GM12878 (cell line): ENCODE data around the gene MAP4K5. TPM values are rescaled to one million over a fixed set of nuclear protein-coding genes. Genes with fewer than 3 reads are reported as not detected.

Source experiments
- ATAC-seq: fragments of 200-7000 bp; cut with Tn5 transposase; 3 replicates; pipeline ENCODE4 v1.9.1; 2020; ENCODE audit warnings: mild to moderate bottlenecking, moderate library complexity
- Bru-seq: library from RNA; stranded (reverse); fragments of 400-500 nt; gene quantifications from one replicate; lab custom pipeline; 2021; lab: Mats Ljungman, UMichigan
- BruChase-seq, 2 experiments: library from RNA; stranded (reverse); fragments of 400-500 nt; gene quantifications; one replicate each; lab custom pipeline; 2021; lab: Mats Ljungman, UMichigan
- BruUV-seq: library from RNA; stranded (reverse); fragments of 400-500 nt; replicated peaks from 2 replicates; lab custom pipeline; 2021; lab: Mats Ljungman, UMichigan
- CTCF ChIA-PET: fragments of 300-600 bp; sonication (Branson Sonifier 250); formaldehyde crosslinking; extraction: SDS; loops from one replicate; lab custom pipeline; 2021; ENCODE audit warnings: inconsistent platforms; lab: Yijun Ruan, JAX
- POLR2A ChIA-PET: fragments of 350-600 bp; formaldehyde crosslinking; extraction: SDS; loops from one replicate; lab custom pipeline; 2021; ENCODE audit warnings: inconsistent platforms; lab: Charles Lee
- RAD21 ChIA-PET: fragments of 300-600 bp; sonication (Branson Sonifier 250); formaldehyde crosslinking; loops from one replicate; lab custom pipeline; 2023; ENCODE audit warnings: antibody characterized with exemption; ENCODE audit not compliant: unreplicated experiment; lab: Charles Lee
- SMC1A ChIA-PET: fragments of 300-600 bp; sonication (Branson Sonifier 250); formaldehyde crosslinking; loops from one replicate; lab custom pipeline; 2023; ENCODE audit not compliant: unreplicated experiment, uncharacterized antibody; lab: Charles Lee
- DNase-seq: peaks from one replicate; pipeline ENCODE4 v3.0.0-alpha.2; 2011; ENCODE audit warnings: low read depth, low spot score
- FAIRE-seq: peaks from 3 replicates; lab custom pipeline; 2011; peaks lifted over from hg19 to GRCh38; lab: Jason Lieb, UNC
- H2AFZ ChIP-seq: 2 replicates; pipeline ENCODE4 v1.6.0; 2011; ENCODE audit warnings: low read depth, low read length, control low read depth; ENCODE audit not compliant: control insufficient read depth
- H3K27ac ChIP-seq: 2 replicates; pipeline ENCODE4 v1.5.1; 2011; ENCODE audit warnings: control low read depth; ENCODE audit not compliant: control insufficient read depth, insufficient read depth
- H3K27me3 ChIP-seq, 2 experiments: replicated peaks in 1 of 2; 2 replicates each; pipeline versions ENCODE4 v1.6.0 to v1.6.1; 2011; ENCODE audit warnings: low read length in 1 of 2; ENCODE audit not compliant: control insufficient read depth in 2 of 2, insufficient read depth in 2 of 2
- H3K36me3 ChIP-seq, 2 experiments: 2 replicates each; pipeline ENCODE4 v1.5.1; 2011; ENCODE audit warnings: low read length in 1 of 2; ENCODE audit not compliant: control insufficient read depth in 2 of 2, insufficient read depth in 2 of 2
- H3K4me1 ChIP-seq: 2 replicates; pipeline ENCODE4 v1.6.1; 2011; ENCODE audit warnings: mild to moderate bottlenecking, low read length, moderate library complexity, mixed read lengths; ENCODE audit not compliant: control insufficient read depth, insufficient read depth
- H3K4me2 ChIP-seq: 2 replicates; pipeline ENCODE4 v1.6.0; 2011; ENCODE audit warnings: control low read depth; ENCODE audit not compliant: control insufficient read depth, insufficient read depth
- H3K4me3 ChIP-seq: fragments of 200-600 bp; sonication (generic); 2 replicates; pipeline ENCODE4 v1.5.1; 2016
- H3K79me2 ChIP-seq: 2 replicates; pipeline ENCODE4 v1.6.0; 2011; ENCODE audit warnings: low read length; ENCODE audit not compliant: control insufficient read depth, insufficient read depth
- H3K9ac ChIP-seq: 2 replicates; pipeline ENCODE4 v1.8.0; 2011; ENCODE audit warnings: low read length, control low read depth, mixed read lengths; ENCODE audit not compliant: control insufficient read depth, insufficient read depth
- H3K9me3 ChIP-seq: replicated peaks from 3 replicates; pipeline ENCODE4 v1.5.1; 2011; ENCODE audit warnings: mild to moderate bottlenecking, low read length; ENCODE audit not compliant: control insufficient read depth, insufficient read depth
- H4K20me1 ChIP-seq: 2 replicates; pipeline ENCODE4 v1.6.0; 2011; ENCODE audit not compliant: control insufficient read depth, insufficient read depth
- EGR1 ChIP-seq, 2 experiments: IDR thresholded peaks; 1 replicate in 1 of 2; 2 replicates in 1 of 2; pipeline ENCODE4 v1.6.1; 2011 to 2012; ENCODE audit warnings: low read depth in 2 of 2, low read length in 2 of 2, borderline replicate concordance in 1 of 2, mild to moderate bottlenecking in 1 of 2, moderate library complexity in 1 of 2
- HCFC1 ChIP-seq: fragments of 150-350 bp; IDR thresholded peaks from 2 replicates; pipeline ENCODE4 v1.6.1; 2014; ENCODE audit warnings: low read length
- HDAC2 ChIP-seq: fragments of 200-600 bp; sonication (generic); IDR thresholded peaks from 2 replicates; pipeline ENCODE4 v1.6.1; 2017
- HDAC6 ChIP-seq: fragments of 200-600 bp; sonication (generic); IDR thresholded peaks from one replicate; pipeline ENCODE4 v1.8.0; 2017; ENCODE audit warnings: antibody characterized with exemption; ENCODE audit not compliant: unreplicated experiment
- IKZF2 ChIP-seq, 2 experiments: fragments of 450-650 bp; IDR thresholded peaks; 2 replicates each; pipeline ENCODE4 v1.6.1; 2017; ENCODE audit warnings: mild to moderate bottlenecking in 2 of 2, moderate library complexity in 2 of 2
- JUND ChIP-seq: IDR thresholded peaks from 2 replicates; pipeline ENCODE4 v1.6.1; 2012; ENCODE audit warnings: low read depth, mild to moderate bottlenecking, low read length, improper control_type of control experiment, moderate library complexity
- SIX5 ChIP-seq: IDR thresholded peaks from 2 replicates; pipeline ENCODE4 v1.6.1; 2011; ENCODE audit warnings: mild to moderate bottlenecking, low read depth, low read length, moderate library complexity; ENCODE audit not compliant: severe bottlenecking
- STAT3 ChIP-seq: IDR thresholded peaks from 2 replicates; pipeline ENCODE4 v1.6.1; 2011; ENCODE audit warnings: low read depth, low read length, improper control_type of control experiment
- TCF12 ChIP-seq: IDR thresholded peaks from 2 replicates; pipeline ENCODE4 v1.6.1; 2011; ENCODE audit warnings: low read depth, mild to moderate bottlenecking, low read length
- YBX1 ChIP-seq: fragments of 450-650 bp; IDR thresholded peaks from 2 replicates; pipeline ENCODE4 v1.6.1; 2016; ENCODE audit warnings: antibody characterized with exemption
- WGBS: methylation state at CpG from one replicate; pipeline ENCODE4 v1.1.6; 2016; ENCODE audit warnings: low lambda C conversion rate; ENCODE audit not compliant: insufficient replicate concordance, insufficient coverage; ENCODE audit errors: missing lambda C conversion rate; 5-methylcytosine and 5-hydroxymethylcytosine counted together
- in situ Hi-C: fragments of 300-500 bp; cut with MboI; formaldehyde crosslinking; loops from 9 replicates; pipeline ENCODE4 v1.14.3; 2018; ENCODE audit warnings: mixed read lengths
- intact Hi-C: fragments of 100-400 bp; cut with micrococcal nuclease; formaldehyde crosslinking; loops from one replicate; pipeline ENCODE4 v1.14.2; 2022; ENCODE audit not compliant: unreplicated experiment
- long read RNA-seq, 2 experiments: library from polyadenylated mRNA; unstranded; transcript quantifications; one replicate each; pipeline ENCODE4 v2.0.0, GENCODE V29; 2019 to 2020
- polyA minus RNA-seq, 3 experiments: library from RNA; depleted of rRNA, polyadenylated mRNA; stranded (reverse); fragments of >200 nt; gene quantifications; 2 replicates each; pipeline ENCODE4 v1.2.3, GENCODE V29; 2011
- polyA plus RNA-seq, 11 experiments: library from polyadenylated mRNA; depleted of rRNA in 4 of 11; unstranded in 6 of 11; stranded (reverse) in 5 of 11; fragments of >200 nt; fragmentation: Nextera tagmentation in 4 of 11; fragmentation: Illumina TruSeq in 1 of 11; extraction: Ambion mirVana in 4 of 11; extraction: Trizol in 1 of 11; gene quantifications; 1 replicate in 1 of 11; 2 replicates in 10 of 11; pipeline versions ENCODE4 v1.2.1 to v1.2.3, GENCODE V29; 2011 to 2016; ENCODE audit warnings: inconsistent platforms in 2 of 11, missing spikeins in 2 of 11, low read depth in 1 of 11
- total RNA-seq, 4 experiments: library from RNA; depleted of rRNA in 3 of 4; stranded (reverse); fragments of >200 nt in 3 of 4; fragmentation: Illumina TruSeq in 1 of 4; extraction: Trizol in 1 of 4; gene quantifications; 2 replicates each; pipeline versions ENCODE4 v1.2.1 to v1.2.3, GENCODE V29; 2013 to 2021
- TF ChIP-seq, protein P1 (sequence below): IDR thresholded peaks from 2 replicates; pipeline ENCODE4 v1.6.1; 2012; ENCODE audit warnings: low read depth, low read length, improper control_type of control experiment
- TF ChIP-seq, protein P2 (sequence below): fragments of 450-650 bp; IDR thresholded peaks from 2 replicates; pipeline ENCODE4 v1.6.1; 2017; ENCODE audit warnings: borderline replicate concordance

The MAP4K5 gene
- total RNA-seq (2013; cell fraction: nucleolus; rRNA removed), result 179 and 195 TPM in 2 replicates
- total RNA-seq (2014; rRNA removed) (41.3 and 47.1 TPM in 2 replicates), total RNA-seq (2014; rRNA removed; fragmentation: Illumina TruSeq; extraction: Trizol) (25.6 and 27.5 TPM in 2 replicates), total RNA-seq (2021) (36.1 and 37.6 TPM in 2 replicates), polyA plus RNA-seq (2011; rRNA removed) (16.6 and 26.1 TPM in 2 replicates), polyA plus RNA-seq (2014; fragmentation: Illumina TruSeq; extraction: Trizol) (28.6 and 36.7 TPM in 2 replicates), polyA plus RNA-seq (2014; fragmentation: Nextera tagmentation; extraction: Ambion mirVana) (10 to 100 TPM in 1 of 2 experiments, 1 to 10 TPM in 1; 9.1 to 12.0 TPM), polyA plus RNA-seq (2014; rRNA removed) (31.5 and 31.7 TPM in 2 replicates), polyA plus RNA-seq (2016; fragmentation: Nextera tagmentation; extraction: Ambion mirVana) (10 to 100 TPM; 33.4 to 38.3 TPM), polyA minus RNA-seq (2011; rRNA and poly(A)+ RNA removed) (10.5 and 11.6 TPM in 2 replicates), Bru-seq, nascent RNA (percentile 86 among the genes with signal in this experiment), BruChase-seq, experiment 1, labeled RNA remaining after a 6-hour chase (percentile 79 among the genes with signal in this experiment), BruChase-seq, experiment 2, labeled RNA remaining after a 2-hour chase (percentile 84 among the genes with signal in this experiment)
- 27.9 TPM for polyA plus RNA-seq (2011; ENCODE audit: low read depth)
- polyA plus RNA-seq (2011; cell fraction: cytosol; rRNA removed), result 7.7 and 8.2 TPM in 2 replicates
- 17.1 and 22.9 TPM in 2 replicates for polyA plus RNA-seq (2011; cell fraction: nucleus; rRNA removed)
- 10.4 and 12.3 TPM in 2 replicates for polyA plus RNA-seq (2012)
- 8.7 and 11.7 TPM in 2 replicates for polyA minus RNA-seq (2011; cell fraction: cytosol; rRNA and poly(A)+ RNA removed)
- 24.3 and 45.4 TPM in 2 replicates for polyA minus RNA-seq (2011; cell fraction: nucleus; rRNA and poly(A)+ RNA removed)
- long read RNA-seq, experiment 1, partial matches to known transcripts, result 4 of 7 reads
- long read RNA-seq, experiment 1, other reads (novel, unspliced or antisense), result 3 of 7 reads
- long read RNA-seq, experiment 2, partial matches to known transcripts, result 11 of 17 reads
- long read RNA-seq, experiment 2, other reads (novel, unspliced or antisense), result 6 of 17 reads

DNA sequence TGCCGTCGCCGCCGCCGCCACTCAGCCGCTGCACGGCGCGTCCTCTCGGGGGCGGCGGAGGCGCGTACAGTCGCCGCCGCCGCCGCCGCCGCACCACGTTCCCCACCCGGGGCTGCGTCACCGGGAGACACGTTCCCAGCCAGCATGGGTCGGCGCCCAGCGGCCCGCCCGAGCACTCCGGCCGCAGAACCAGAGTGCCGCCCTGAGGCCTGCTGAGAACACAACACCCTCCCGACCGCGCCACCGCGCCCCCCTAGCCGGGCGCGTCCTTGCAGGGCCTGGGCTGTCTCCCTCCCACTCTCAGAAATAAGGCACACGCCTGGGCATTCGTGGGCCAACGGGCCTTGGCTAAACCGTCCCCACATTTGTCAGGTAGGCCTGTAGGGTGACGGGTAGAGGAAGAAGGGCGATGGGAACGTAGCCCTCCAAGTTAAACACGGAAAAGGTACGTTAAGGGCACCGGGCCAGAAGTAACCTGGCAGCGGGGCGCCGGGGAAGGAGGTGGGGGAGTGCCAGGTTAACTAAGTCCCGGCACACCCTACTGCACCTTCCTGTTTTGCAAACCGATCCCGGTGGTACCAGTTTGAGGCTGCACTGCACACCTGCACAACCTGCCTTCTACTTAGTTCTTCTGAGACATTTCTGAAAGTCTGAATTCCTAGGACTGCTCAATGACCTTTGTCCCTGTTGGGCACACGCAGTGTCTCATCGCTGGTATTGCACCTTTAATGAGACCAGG, at the start of gene MAP4K5:
Gene MAP4K5, minus strand, starts transcription at position 68 of the 739 bp plus-strand sequence. CDS start 520 bp downstream, outside the sequence.
- peak within 1 kb of the TSS; percentile 81 for H3K4me3 ChIP-seq
- TF ChIP-seq SIX5 (no peak), TCF12 (no peak), HDAC6 (no peak), YBX1 (no peak), IKZF2 (IDR thresholded peaks at IDR 0.05) (0 out of 4 replicates have a peak, but pooled peaks of 1 of the 2 experiments have one; percentile 27), JUND (no peak), STAT3 (no peak), HCFC1 (no peak), HDAC2 (no peak), EGR1 (IDR thresholded peaks at IDR 0.05; ENCODE audit: borderline replicate concordance in 1 of 2, low read depth in 2 of 2, low read length in 2 of 2) (peak; percentile 40 to 61; a peak in 2 of 3 replicates)
- TF ChIP-seq, protein P1, sequence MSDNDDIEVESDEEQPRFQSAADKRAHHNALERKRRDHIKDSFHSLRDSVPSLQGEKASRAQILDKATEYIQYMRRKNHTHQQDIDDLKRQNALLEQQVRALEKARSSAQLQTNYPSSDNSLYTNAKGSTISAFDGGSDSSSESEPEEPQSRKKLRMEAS, result peak; percentile 66; the same call in 1 of the 2 replicates
- TF ChIP-seq, protein P2, sequence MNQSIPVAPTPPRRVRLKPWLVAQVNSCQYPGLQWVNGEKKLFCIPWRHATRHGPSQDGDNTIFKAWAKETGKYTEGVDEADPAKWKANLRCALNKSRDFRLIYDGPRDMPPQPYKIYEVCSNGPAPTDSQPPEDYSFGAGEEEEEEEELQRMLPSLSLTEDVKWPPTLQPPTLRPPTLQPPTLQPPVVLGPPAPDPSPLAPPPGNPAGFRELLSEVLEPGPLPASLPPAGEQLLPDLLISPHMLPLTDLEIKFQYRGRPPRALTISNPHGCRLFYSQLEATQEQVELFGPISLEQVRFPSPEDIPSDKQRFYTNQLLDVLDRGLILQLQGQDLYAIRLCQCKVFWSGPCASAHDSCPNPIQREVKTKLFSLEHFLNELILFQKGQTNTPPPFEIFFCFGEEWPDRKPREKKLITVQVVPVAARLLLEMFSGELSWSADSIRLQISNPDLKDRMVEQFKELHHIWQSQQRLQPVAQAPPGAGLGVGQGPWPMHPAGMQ, result no peak

More for the DNA sequence above, at the start of gene MAP4K5:
- H3K36me3 ChIP-seq, result no peaks in the 10 kb centered on the region
- in situ Hi-C loops (loop anchor here (5.0 kb wide), 1 partner anchor 680 kb away; the partner anchor contains the start of gene NEMF), intact Hi-C loops (loop anchor here (1.0 to 5.0 kb wide), 6 partner anchors 190 to 900 kb away; partner anchors contain the start of genes NEMF and SOS2)
- ATAC-seq (peak; percentile 91), DNase-seq (peak; percentile 40), FAIRE-seq (no peak)
- H4K20me1 ChIP-seq, result no peaks in the 10 kb centered on the region
- WGBS, result 1% methylated on average over 34 of the region's 60 CpGs
- H3K4me1 ChIP-seq, result peaks cover 10% of the 10 kb centered on the region
- SMC1A ChIA-PET, result interaction anchor here (1.6 kb wide), 2 partner anchors 169 to 211 kb away, joined by 6 to 8 read pairs; no protein-coding TSS in a partner anchor
- H3K9ac ChIP-seq, result peak within 1 kb of the TSS; percentile 73
- peak within 1 kb of the TSS; percentile 98 for H2AFZ ChIP-seq
- RAD21 ChIA-PET, result interaction anchor here (0.9 to 3.0 kb wide), 7 partner anchors 10 to 670 kb away, joined by 3 to 14 read pairs (median 4); partner anchors contain the start of gene CDKL1
- no peaks in the 10 kb centered on the region; the same call in 2 of the 3 replicates for H3K9me3 ChIP-seq
- peak within 1 kb of the TSS; percentile 100 for H3K4me2 ChIP-seq
- CTCF ChIA-PET, result interaction anchor here (0.8 to 2.0 kb wide), 8 partner anchors 8 to 681 kb away, joined by 3 to 11 read pairs (median 4); partner anchors contain the start of gene NEMF
- peaks cover 35% of the 10 kb centered on the region for H3K79me2 ChIP-seq
- no TSS peak for BruUV-seq
- H3K27me3 ChIP-seq, result no peaks in the 10 kb centered on the region
- POLR2A ChIA-PET, result interaction anchor here (0.6 kb wide), 2 partner anchors 9 to 60 kb away, joined by 4 to 5 read pairs; no protein-coding TSS in a partner anchor
- H3K27ac ChIP-seq, result peak within 1 kb of the TSS; percentile 75
